ENCODE measurements around the gene TMEM183A.

TMEM183A gene

GRCh38 chr1:203025686-203026030 is 18.5 kb downstream of the TMEM183A start:
- no peak for TF ChIP-seq CTCF (IDR thresholded peaks at IDR 0.05)
- H2AFZ ChIP-seq: peak overlapping the region; percentile 88
- H3K79me2 ChIP-seq: no peaks in the 10 kb centered on the region
- H3K27me3 ChIP-seq (ENCODE audit: control insufficient read depth, insufficient read depth, low read length): no peaks in the 10 kb centered on the region
- H3K4me1 ChIP-seq: no peaks in the 10 kb centered on the region
- no peak overlapping the region for H3K9ac ChIP-seq
- H3K4me3 ChIP-seq (ENCODE audit: low read depth, low read length): peak overlapping the region; percentile 25
- no peak overlapping the region for H3K27ac ChIP-seq
- H3K4me2 ChIP-seq (ENCODE audit: low read length): peak overlapping the region; percentile 73
- no peaks in the 10 kb centered on the region for H3K9me3 ChIP-seq (ENCODE audit: control insufficient read depth, low read length)
- no peaks in the 10 kb centered on the region for H3K36me3 ChIP-seq (ENCODE audit: control insufficient read depth, insufficient read depth, low read length)

- H3K27me3 ChIP-seq (ENCODE audit: control insufficient read depth, insufficient read depth, low read length): no peaks in the 10 kb centered on the region
- no peak within 1 kb of the TSS for H3K9ac ChIP-seq
- H3K36me3 ChIP-seq (ENCODE audit: control insufficient read depth, insufficient read depth, low read length): no peaks in the 10 kb centered on the region
- H3K4me1 ChIP-seq: no peaks in the 10 kb centered on the region
- no peak for TF ChIP-seq CTCF (IDR thresholded peaks at IDR 0.05)
- H3K4me2 ChIP-seq (ENCODE audit: low read length): peak within 1 kb of the TSS; percentile 73
- H3K9me3 ChIP-seq (ENCODE audit: control insufficient read depth, low read length): no peaks in the 10 kb centered on the region
- no peak within 1 kb of the TSS for H3K27ac ChIP-seq
- no peaks in the 10 kb centered on the region for H3K79me2 ChIP-seq
- peak within 1 kb of the TSS; percentile 25 for H3K4me3 ChIP-seq (ENCODE audit: low read depth, low read length)
- peak within 1 kb of the TSS; percentile 88 for H2AFZ ChIP-seq
Measured at GRCh38 chr1:203026031-203026665, 19.0 kb downstream of the TMEM183A start, which contains the start of gene PPFIA4. TSS of gene PPFIA4 (plus strand) at chr1:203026491. CDS start at chr1:203039009, 12,518 bp downstream.

GRCh38 chr1:203026666-203027663 is 19.8 kb downstream of the TMEM183A start:
- H3K9me3 ChIP-seq (ENCODE audit: control insufficient read depth, low read length): no peaks in the 10 kb centered on the region
- no peaks in the 10 kb centered on the region for H3K4me1 ChIP-seq
- no peaks in the 10 kb centered on the region for H3K27me3 ChIP-seq (ENCODE audit: control insufficient read depth, insufficient read depth, low read length)
- no peaks in the 10 kb centered on the region for H3K79me2 ChIP-seq
- no peak overlapping the region for H3K27ac ChIP-seq
- no peaks in the 10 kb centered on the region for H3K36me3 ChIP-seq (ENCODE audit: control insufficient read depth, insufficient read depth, low read length)
- no peak overlapping the region for H3K9ac ChIP-seq
- peak overlapping the region; percentile 74 for H2AFZ ChIP-seq
- TF ChIP-seq CTCF (IDR thresholded peaks at IDR 0.05): no peak
- peak overlapping the region; percentile 25 for H3K4me3 ChIP-seq (ENCODE audit: low read depth, low read length)
- peak overlapping the region; percentile 73 for H3K4me2 ChIP-seq (ENCODE audit: low read length)

GRCh38 chr1:203028067-203028783 is 21.1 kb downstream of the TMEM183A start:
- no peak for TF ChIP-seq CTCF (IDR thresholded peaks at IDR 0.05)
- no peaks in the 10 kb centered on the region for H3K27me3 ChIP-seq (ENCODE audit: control insufficient read depth, insufficient read depth, low read length)
- H3K27ac ChIP-seq: no peak overlapping the region
- no peak overlapping the region for H3K4me3 ChIP-seq (ENCODE audit: low read depth, low read length)
- no peak overlapping the region for H3K9ac ChIP-seq
- H3K79me2 ChIP-seq: no peaks in the 10 kb centered on the region
- no peaks in the 10 kb centered on the region for H3K36me3 ChIP-seq (ENCODE audit: control insufficient read depth, insufficient read depth, low read length)
- H3K4me1 ChIP-seq: no peaks in the 10 kb centered on the region
- no peak overlapping the region for H2AFZ ChIP-seq
- no peak overlapping the region for H3K4me2 ChIP-seq (ENCODE audit: low read length)
- H3K9me3 ChIP-seq (ENCODE audit: control insufficient read depth, low read length): no peaks in the 10 kb centered on the region

All from parathyroid adenoma (tissue), 2 donors.